Measurements from ENCODE around the gene CDH7.

- TF ChIP-seq CTCF (IDR thresholded peaks at IDR 0.05) (no peak), POLR2AphosphoS5 (IDR thresholded peaks at IDR 0.05) (no peak)
Observed at GRCh38 chr18:65846107-65846506, 95.3 kb downstream of the CDH7 start.
